IMR-90 (cell line): ENCODE data around the gene CDC45.

Source experiments
- CEBPB ChIP-seq: IDR thresholded peaks from 2 replicates; pipeline ENCODE4 v1.6.1; 2012; ENCODE audit warnings: low read depth, low read length, improper control_type of control experiment
- CHD1 ChIP-seq: IDR thresholded peaks from 2 replicates; pipeline ENCODE4 v1.6.1; 2012; ENCODE audit warnings: low read depth, low read length, improper control_type of control experiment
- CTCF ChIP-seq: conservative IDR thresholded peaks from 2 replicates; pipeline ENCODE4 v1.5.1; 2012; ENCODE audit warnings: mild to moderate bottlenecking, low read depth, low read length, improper control_type of control experiment
- ELK1 ChIP-seq: fragments of 150-350 bp; IDR thresholded peaks from 2 replicates; pipeline ENCODE4 v1.6.1; 2016; ENCODE audit warnings: low read depth, mild to moderate bottlenecking, low read length, moderate library complexity, borderline replicate concordance
- POLR2A ChIP-seq: IDR thresholded peaks from 2 replicates; pipeline ENCODE4 v1.6.1; 2012; ENCODE audit warnings: mild to moderate bottlenecking, low read depth, low read length
- RAD21 ChIP-seq: IDR thresholded peaks from 2 replicates; pipeline ENCODE4 v1.6.1; 2012; ENCODE audit warnings: low read length, improper control_type of control experiment

GRCh38 chr22:19517171-19517500, 37.4 kb downstream of the CDC45 start:
- TF ChIP-seq CTCF, result no peak
- no peak for TF ChIP-seq CEBPB
- no peak for TF ChIP-seq POLR2A
- TF ChIP-seq RAD21, result no peak
- no peak for TF ChIP-seq CHD1
- no peak for TF ChIP-seq ELK1
